Neural cell (in vitro differentiated cells): ENCODE results near the gene CSKMT.

ENCODE experiments used
- POLR2AphosphoS5 ChIP-seq: IDR thresholded peaks from 2 replicates; pipeline ENCODE4 v1.6.1; 2012
- RAD21 ChIP-seq: fragments of 450-650 bp; conservative IDR thresholded peaks from 2 replicates; pipeline ENCODE4 v1.6.1; 2014; ENCODE audit warnings: antibody characterized with exemption, mild to moderate bottlenecking, moderate library complexity
- SMC3 ChIP-seq: fragments of 450-650 bp; conservative IDR thresholded peaks from 2 replicates; pipeline ENCODE4 v1.6.1; 2014; ENCODE audit warnings: antibody characterized with exemption, mild to moderate bottlenecking, moderate library complexity; ENCODE audit not compliant: poor library complexity
- TF ChIP-seq, protein P1 (sequence below): fragments of 450-650 bp; IDR thresholded peaks from 2 replicates; pipeline ENCODE4 v1.5.1; 2014; ENCODE audit warnings: antibody characterized with exemption, mild to moderate bottlenecking, moderate library complexity; ENCODE audit not compliant: poor library complexity, severe bottlenecking

DNA sequence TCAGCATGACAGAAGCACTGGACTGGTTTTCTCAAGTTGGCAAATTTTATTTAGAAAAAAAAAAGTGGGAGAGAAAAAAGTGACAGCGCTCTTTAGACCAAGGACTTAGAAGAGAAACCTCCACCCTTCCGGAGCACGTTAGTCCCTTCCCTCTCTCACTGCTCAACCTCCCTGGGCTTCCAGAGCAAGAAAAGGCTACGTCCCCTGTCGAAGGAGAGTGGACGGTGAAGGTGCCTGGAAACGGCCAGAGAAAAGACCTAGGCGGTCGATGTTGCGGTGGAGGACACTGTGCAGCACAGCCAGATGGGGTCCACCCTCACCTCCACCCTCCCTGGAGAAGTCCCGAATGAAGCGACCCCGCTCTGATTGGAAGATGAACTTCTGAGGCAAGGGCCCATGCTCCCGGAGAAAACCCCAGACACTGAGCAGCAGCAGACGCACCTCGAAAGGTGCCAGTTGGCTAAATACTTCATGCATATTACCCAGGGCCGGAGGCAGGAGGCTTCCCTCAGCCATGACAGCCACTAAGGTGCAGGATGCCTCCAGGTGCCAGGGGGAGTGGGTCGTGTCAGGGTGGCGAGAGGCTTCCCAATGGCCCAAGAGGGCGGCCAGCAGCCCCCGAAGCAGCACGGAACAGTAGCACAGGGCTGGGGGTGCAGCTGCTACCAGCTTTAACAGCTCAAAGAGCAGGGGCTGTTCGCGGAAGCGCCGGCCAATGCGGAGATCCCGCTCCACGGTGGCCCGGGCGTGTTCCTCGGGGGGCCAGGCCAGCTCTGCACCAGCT lies 18.1 kb upstream of the CSKMT start:
- no peak for TF ChIP-seq RAD21
- TF ChIP-seq, protein P1, sequence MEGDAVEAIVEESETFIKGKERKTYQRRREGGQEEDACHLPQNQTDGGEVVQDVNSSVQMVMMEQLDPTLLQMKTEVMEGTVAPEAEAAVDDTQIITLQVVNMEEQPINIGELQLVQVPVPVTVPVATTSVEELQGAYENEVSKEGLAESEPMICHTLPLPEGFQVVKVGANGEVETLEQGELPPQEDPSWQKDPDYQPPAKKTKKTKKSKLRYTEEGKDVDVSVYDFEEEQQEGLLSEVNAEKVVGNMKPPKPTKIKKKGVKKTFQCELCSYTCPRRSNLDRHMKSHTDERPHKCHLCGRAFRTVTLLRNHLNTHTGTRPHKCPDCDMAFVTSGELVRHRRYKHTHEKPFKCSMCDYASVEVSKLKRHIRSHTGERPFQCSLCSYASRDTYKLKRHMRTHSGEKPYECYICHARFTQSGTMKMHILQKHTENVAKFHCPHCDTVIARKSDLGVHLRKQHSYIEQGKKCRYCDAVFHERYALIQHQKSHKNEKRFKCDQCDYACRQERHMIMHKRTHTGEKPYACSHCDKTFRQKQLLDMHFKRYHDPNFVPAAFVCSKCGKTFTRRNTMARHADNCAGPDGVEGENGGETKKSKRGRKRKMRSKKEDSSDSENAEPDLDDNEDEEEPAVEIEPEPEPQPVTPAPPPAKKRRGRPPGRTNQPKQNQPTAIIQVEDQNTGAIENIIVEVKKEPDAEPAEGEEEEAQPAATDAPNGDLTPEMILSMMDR = no peak
- no peak for TF ChIP-seq SMC3
- no peak for TF ChIP-seq POLR2AphosphoS5
